Measurements from ENCODE around the gene GAP43.

GRCh38 chr3:115638241-115638640 lies 14.9 kb downstream of the GAP43 start:
- no peak for TF ChIP-seq CTCF (IDR thresholded peaks at IDR 0.05)
- no peak for TF ChIP-seq POLR2A (IDR thresholded peaks at IDR 0.05)

Data from thyroid gland (tissue), 4 donors.